BJ (cell line): Measurements from ENCODE around the gene DACH1. TPM values are rescaled to one million over a fixed set of nuclear protein-coding genes. Genes with fewer than 3 reads are reported as not detected.

Experiments
- CTCF ChIA-PET: fragments of 350-600 bp; formaldehyde crosslinking; extraction: SDS; loops from one replicate; lab custom pipeline; 2021; ENCODE audit warnings: antibody characterized with exemption, inconsistent platforms; lab: Yijun Ruan, JAX
- POLR2A ChIA-PET: fragments of 300-600 bp; sonication (Branson Sonifier 250); formaldehyde crosslinking; extraction: SDS; loops from one replicate; lab custom pipeline; 2021; ENCODE audit warnings: antibody characterized with exemption; lab: Charles Lee
- DNase-seq: peaks from one replicate; pipeline ENCODE4 v3.0.0-alpha.2; 2011; ENCODE audit warnings: low read depth
- H3K27me3 ChIP-seq: 2 replicates; pipeline ENCODE4 v1.6.0; 2011; ENCODE audit warnings: low read length; ENCODE audit not compliant: control insufficient read depth, insufficient read depth
- H3K36me3 ChIP-seq: 2 replicates; pipeline ENCODE4 v1.5.1; 2011; ENCODE audit warnings: low read length; ENCODE audit not compliant: control insufficient read depth, insufficient read depth
- H3K4me3 ChIP-seq: 2 replicates; pipeline ENCODE4 v1.5.1; 2011; ENCODE audit warnings: low read depth, mild to moderate bottlenecking, control low read depth, low read length
- polyA plus RNA-seq: library from polyadenylated mRNA; depleted of rRNA; stranded (reverse); fragments of >200 nt; gene quantifications from 2 replicates; pipeline ENCODE4 v1.2.3, GENCODE V29; 2011
- TF ChIP-seq, protein P1 (sequence below): IDR thresholded peaks from 2 replicates; pipeline ENCODE4 v1.5.1; 2011; ENCODE audit warnings: low read depth, mild to moderate bottlenecking, control low read depth, inconsistent platforms, low read length, moderate library complexity; ENCODE audit not compliant: insufficient read depth

The DACH1 gene
- polyA plus RNA-seq, 1 experiment, result 0.01 TPM

DNA sequence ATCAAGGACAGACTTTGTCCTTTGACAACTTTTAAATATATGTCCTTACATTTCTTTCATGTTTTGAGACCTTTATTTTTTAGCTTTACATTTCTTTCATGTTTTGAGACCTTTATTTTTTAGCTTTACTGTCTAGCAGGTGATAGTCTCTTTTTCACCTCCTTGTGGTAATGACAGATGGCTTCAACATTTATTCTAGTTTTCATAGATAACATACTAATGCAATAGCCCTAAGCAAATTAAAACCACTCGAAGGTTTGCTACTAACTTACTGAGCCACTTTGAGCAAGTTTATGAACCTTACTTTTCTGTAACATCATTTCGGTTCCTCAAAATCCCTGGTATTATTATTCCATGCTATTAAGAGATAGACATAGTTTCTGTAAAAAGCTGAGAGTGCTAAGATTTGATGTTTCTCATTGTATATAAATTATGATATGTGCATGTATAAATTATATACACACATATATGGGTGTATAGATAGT lies 4.5 kb downstream of the DACH1 start:
- Histone ChIP-seq H3K36me3 (no peaks in the 10 kb centered on the region), H3K4me3 (no peak overlapping the region), H3K27me3 (peaks cover 15% of the 10 kb centered on the region)
- ChIA-PET POLR2A (no interaction called here), CTCF (no interaction called here)
- TF ChIP-seq, protein P1, sequence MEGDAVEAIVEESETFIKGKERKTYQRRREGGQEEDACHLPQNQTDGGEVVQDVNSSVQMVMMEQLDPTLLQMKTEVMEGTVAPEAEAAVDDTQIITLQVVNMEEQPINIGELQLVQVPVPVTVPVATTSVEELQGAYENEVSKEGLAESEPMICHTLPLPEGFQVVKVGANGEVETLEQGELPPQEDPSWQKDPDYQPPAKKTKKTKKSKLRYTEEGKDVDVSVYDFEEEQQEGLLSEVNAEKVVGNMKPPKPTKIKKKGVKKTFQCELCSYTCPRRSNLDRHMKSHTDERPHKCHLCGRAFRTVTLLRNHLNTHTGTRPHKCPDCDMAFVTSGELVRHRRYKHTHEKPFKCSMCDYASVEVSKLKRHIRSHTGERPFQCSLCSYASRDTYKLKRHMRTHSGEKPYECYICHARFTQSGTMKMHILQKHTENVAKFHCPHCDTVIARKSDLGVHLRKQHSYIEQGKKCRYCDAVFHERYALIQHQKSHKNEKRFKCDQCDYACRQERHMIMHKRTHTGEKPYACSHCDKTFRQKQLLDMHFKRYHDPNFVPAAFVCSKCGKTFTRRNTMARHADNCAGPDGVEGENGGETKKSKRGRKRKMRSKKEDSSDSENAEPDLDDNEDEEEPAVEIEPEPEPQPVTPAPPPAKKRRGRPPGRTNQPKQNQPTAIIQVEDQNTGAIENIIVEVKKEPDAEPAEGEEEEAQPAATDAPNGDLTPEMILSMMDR, result no peak
- DNase-seq, result no peak

DNA sequence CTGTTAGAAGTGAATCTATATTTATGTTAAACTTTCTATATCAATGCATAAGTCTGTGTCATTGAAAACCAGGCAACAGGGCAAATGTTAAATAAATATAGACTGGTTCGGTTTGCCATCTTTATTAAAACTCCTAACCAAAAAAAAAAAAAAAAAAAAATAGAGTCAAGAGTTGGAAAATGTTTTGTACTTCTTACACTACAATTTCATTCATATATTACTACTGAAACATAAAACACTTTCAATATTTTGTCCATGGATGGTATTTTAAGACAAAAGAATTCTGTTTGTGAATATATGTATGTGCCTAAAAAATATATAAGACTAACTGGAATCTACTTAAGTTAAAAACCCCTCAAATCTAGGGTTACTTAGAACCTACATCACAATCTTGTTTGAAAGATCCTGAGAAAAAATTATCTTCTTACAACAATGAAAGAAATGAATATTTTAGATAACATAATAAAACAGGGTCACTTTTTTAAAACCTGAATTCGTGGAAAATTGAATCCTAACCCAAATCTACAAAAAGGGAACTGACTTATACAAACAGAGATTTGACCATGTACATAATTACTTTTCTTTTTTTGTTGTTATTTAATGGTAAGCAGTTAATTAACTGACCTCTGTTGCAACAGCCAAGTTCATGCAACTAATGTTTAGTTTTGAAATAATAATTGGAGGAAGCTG lies 5.1 kb downstream of the DACH1 start:
- ChIA-PET CTCF (no interaction called here), POLR2A (no interaction called here)
- TF ChIP-seq, protein P1, result no peak
- Histone ChIP-seq H3K4me3 (no peak overlapping the region), H3K36me3 (no peaks in the 10 kb centered on the region), H3K27me3 (peaks cover 15% of the 10 kb centered on the region)
- no peak for DNase-seq

DNA sequence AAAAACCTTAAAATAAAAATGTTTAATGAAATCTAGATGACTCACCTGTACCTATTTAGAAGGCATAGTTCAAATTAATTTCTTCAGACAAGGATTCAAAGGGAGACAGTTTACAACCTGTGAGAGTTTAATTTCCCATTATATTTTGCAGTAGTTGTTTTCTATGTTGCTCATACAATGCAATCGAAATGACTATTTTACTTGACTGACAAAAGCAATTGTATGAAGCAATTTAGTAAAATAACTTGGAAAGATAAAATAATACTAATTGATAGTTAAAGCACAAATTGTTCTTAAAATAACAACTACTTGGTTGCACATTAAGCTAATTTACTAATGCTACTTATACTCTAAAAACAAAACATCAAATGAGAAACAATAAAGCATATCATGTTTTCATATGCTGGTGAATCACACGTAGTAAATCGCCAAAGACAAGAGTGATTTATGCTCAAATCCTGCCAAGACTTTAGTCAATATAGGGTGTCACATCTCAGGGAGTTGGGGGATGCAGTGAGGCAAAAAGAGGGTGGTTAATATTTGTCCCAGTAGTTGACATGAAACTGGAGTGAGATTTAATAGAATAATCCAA lies 6.4 kb downstream of the DACH1 start:
- TF ChIP-seq, protein P1, result no peak
- Histone ChIP-seq H3K27me3 (peaks cover 11% of the 10 kb centered on the region), H3K36me3 (no peaks in the 10 kb centered on the region), H3K4me3 (no peak overlapping the region)
- ChIA-PET POLR2A (no interaction called here), CTCF (no interaction called here)
- no peak for DNase-seq

DNA sequence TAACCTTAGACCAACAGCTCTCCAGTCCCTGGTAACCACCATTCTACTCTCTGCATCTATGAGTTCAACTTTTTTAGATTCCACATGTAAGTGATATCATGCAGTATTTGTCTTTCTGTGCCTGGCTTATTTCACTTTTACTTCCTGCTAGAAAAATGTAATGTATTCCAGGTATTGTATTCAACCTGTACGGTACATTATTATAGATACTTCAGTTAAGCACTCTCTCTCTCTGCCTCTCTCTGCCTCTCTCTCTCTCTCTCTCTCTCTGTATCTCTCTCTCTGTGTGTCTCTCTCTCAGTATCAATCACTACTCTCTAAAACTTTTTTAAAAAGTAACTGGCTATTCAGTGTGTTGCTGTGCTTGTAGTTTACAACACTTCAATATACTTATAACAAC lies 8.4 kb downstream of the DACH1 start:
- DNase-seq, result no peak
- Histone ChIP-seq H3K36me3 (no peaks in the 10 kb centered on the region), H3K4me3 (no peak overlapping the region), H3K27me3 (no peaks in the 10 kb centered on the region)
- ChIA-PET POLR2A (no interaction called here), CTCF (no interaction called here)
- TF ChIP-seq, protein P1, result no peak

DNA sequence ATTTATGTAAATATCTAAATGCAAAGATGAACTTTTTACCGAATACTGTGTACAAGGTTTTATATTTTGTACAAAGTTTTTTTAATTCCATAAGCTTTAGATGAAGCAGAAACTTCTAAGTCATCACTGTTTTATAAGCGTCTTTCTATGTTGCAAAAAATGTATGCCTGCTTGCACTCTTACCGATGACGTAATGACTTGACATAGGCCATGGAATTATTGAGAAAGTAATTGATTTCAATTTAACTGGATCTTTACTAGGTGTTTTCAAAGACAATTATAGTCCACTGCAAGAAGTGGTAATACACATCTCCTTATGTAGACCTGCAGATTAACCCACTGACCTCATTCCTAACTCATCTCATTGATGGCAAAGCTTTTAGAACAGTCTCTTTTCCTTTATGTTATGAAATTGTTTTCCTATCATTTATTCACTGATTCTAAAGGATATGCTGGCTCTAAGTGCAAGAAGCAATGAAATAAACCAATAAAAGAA lies 10.4 kb downstream of the DACH1 start:
- Histone ChIP-seq H3K36me3 (no peaks in the 10 kb centered on the region), H3K27me3 (no peaks in the 10 kb centered on the region), H3K4me3 (no peak overlapping the region)
- ChIA-PET POLR2A (no interaction called here), CTCF (no interaction called here)
- no peak for DNase-seq
- TF ChIP-seq, protein P1, result no peak
